NCI-H524 (cell line): Measurements from ENCODE around the gene RBM12.
A peak's percentile ranks its signal among the peaks of the same experiment; 100 is the strongest.
"Not testable (repeated sequence)": the region's sequence is repeated elsewhere in the genome, so short reads cannot be mapped to it uniquely, and the experiment has no call there.

Experiments used
- DNase-seq, 2 experiments: peaks; one replicate each; lab custom pipeline; 2025; lab: John Stamatoyannopoulos, UW

RBM12 gene

GRCh38 chr20:35699127-35699956 lies 34.6 kb upstream of the RBM12 start, which contains the start of the genes NFS1 and ROMO1:
NFS1 (minus strand) TSS chr20:35699352; CDS start chr20:35699288, 64 bp downstream.
ROMO1 (plus strand) TSS chr20:35699405; CDS start chr20:35699633, 228 bp downstream.
- DNase-seq, result peak; percentile 85 to 93

DNA sequence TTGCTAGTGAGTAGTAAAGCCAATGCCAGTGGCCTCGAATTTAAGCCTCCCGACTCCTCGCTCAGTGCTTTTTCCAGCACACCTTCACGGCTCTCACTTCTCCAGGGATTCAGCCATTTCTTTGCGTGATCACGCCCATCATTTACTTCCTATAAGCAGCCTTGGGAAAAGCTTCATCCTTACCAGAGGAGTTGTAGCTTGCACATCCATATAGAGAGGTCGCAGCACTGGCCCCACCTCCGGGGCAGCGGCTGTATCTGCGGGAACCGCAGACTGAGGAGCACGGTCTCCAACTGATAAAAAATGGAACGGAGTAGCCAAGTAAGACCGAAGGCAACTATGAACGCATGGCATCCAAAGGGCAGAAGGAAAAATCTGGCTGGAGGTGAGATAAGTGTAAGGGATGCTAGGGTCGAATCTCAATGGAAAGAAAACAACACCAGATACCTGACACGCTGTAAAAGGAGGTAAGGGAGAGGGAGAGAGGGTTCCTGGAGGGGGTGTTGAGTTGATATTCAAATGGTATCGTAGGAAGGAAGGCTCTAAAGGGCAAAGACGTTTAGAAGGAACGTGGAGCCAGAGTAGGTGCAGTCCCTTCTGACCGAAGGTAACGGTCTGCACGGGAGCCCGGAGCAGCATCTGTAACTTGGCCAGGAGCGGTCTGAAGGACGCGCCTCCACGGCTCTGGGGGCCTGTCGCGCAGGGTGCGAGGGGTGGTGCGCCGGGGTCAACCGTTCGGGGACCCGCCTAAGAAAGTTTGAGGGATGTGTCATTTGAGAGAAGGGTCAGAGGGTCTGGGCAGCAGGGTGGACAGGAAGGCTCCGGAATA lies 33.8 kb upstream of the RBM12 start:
- DNase-seq, result peak in 1 of 2 experiments; percentile 55

- no peak for DNase-seq
Observed at GRCh38 chr20:35697696-35698297, 33.1 kb upstream of the RBM12 start.

DNA sequence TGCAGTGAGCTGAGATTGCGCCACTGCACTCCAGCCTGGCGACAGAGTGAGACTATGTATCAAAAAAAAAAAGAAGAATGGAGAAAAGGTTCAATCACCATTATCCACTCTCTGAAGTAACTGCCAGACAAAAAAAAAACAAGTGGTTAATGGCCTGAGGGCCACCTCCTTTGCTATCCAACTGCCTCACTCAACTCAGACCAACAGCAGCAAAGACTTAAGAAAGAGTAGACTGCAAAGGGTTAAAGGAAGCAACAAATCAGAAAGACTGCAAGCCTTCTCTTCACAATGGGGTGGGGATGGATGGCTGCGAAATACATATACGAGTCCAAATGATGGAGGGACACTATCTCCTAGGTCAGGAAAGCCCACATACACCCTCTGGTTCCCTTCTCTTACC lies 31.3 kb upstream of the RBM12 start:
- no peak for DNase-seq

- DNase-seq, result no peak
Observed at GRCh38 chr20:35695245-35695749, 30.6 kb upstream of the RBM12 start.

DNA sequence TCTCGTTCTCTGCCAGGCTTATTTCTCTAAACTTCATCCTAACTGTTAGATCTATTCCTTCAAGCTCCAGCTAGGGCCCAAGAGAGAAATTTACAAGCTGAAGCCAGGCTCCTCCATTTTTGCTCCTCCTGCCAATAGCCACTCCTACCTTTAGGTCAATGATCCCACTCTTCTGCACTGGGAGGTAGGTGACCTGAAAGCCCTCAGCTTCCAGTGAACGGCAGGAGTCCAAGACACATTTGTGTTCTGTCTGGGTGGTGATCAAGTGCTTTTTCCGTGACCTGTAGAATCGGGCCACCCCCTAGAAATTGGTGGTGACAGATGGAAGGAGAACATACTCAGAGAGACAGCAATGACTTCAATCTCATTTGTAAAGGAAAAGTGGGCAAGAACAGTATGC lies 25.6 kb upstream of the RBM12 start:
- no peak for DNase-seq

DNA sequence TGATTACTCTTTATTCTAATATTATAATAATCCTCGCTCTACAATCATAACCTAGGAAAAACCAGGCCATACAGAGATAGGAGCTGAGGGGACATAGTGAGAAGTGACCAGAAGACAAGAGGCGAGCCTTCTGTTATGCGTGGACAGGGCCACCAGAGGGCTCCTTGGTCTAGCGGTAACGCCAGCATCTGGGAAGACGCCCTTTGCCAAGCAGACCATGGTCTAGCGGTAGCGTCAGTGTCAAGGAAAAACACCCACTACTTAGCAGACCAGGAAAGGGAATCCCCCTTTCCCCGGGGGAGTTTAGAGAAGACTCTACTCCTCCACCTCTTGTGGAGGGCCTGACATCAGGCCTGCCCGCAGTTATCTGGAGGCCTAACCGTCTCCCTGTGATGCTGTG lies 22.2 kb upstream of the RBM12 start:
- DNase-seq, result not testable (repeated sequence)

GRCh38 chr20:35685368-35685767 lies 20.7 kb upstream of the RBM12 start:
- DNase-seq, result not testable (repeated sequence)

GRCh38 chr20:35681960-35682359 lies 17.3 kb upstream of the RBM12 start:
- DNase-seq, result no peak

DNA sequence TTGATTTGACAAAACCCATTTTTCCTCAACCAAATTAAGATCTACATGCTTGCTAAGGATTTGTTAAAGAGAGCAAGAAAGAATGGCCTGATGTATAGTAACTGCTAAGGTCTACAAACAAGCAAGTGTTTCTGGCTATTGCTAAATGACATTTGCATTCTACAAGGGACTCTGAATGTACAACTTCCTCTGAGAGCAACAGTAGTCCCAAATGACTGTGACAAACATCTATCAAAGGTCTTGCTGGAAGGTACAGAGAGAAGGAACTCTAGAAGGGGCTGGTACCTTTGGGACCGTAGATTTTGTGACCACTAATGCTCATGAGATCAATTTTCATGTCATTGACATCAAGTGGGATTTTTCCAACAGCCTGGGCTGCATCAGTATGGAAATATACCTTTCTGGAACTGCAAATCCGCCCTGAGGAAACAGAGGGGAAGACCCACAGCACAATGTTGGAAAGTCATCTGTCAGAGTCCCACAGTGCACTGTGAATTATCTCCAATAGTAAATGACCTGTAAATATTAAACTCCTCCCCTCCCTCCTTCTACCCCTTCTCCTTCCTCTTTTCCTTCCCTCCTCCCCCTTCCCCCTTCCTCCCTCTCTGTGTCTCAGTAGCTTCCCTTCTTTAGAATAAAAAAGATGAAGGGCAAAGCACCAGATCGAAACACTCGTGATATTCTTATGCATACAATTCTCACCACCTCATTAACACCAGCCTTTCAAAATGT lies 15.9 kb upstream of the RBM12 start:
- DNase-seq, result no peak

- DNase-seq, result no peak
Observed at GRCh38 chr20:35674921-35675320, 10.2 kb upstream of the RBM12 start.

DNA sequence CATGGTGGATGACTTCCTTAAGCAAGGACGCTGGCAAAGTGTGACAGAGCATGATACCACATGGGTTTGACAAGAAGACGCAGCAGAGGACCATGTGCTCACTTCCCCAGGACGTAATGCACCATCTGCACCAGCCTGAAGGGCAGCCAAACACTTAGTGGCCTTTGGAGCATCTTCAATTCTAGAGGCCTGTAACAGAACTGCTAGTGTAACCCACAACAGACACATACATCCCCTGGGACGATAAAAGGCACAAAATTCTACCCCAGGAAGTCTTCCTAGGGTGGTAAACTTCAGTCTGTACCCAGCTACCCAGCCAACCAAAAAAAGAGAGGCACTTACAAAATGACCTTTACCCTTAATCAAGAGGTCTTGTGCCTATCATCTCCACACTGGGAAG lies 9.2 kb upstream of the RBM12 start:
- no peak for DNase-seq

- no peak for DNase-seq
Observed at GRCh38 chr20:35669681-35670080, 5.0 kb upstream of the RBM12 start.

DNA sequence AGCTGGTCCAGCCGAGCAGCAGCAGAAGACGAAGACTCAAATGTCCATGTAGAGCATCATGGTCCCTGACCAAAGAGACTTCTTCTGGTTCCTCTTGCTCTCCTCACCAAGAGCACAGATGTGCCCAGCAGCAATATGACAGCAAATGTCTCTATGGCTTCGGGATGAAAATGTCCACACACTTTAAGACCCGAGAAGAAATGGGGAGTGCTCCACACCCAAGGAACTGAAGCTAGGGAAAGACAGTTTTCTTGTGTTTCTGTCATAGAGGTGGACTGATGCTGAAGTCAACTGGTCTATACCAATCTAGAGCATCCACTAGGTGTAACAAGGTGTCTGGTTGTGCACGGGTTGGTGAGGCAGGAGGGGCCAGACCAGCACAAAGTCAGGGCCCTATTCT lies 4.5 kb upstream of the RBM12 start:
- no peak for DNase-seq

DNA sequence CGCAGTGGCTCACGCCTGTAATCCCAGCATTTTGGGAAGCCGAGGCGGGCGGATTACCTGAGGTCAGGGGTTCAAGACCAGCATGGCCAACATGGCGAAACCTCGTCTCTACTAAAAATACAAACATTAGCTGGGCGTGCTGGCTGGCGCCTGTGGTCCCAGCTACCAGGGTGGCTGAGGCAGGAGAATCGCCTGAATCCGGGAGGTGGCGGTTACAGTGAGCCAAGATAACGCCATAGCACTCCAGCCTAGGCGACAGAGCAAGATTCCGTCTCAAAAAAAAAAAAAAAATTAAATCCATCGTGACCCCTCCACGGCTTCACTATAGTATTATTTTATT lies 1.2 kb upstream of the RBM12 start:
- no peak for DNase-seq

GRCh38 chr20:35663516-35664465 lies 909 bp downstream of the RBM12 start:
- DNase-seq, result peak; percentile 37 to 44

- no peak for DNase-seq
Observed at GRCh38 chr20:35662551-35662950, 2.1 kb downstream of the RBM12 start.

DNA sequence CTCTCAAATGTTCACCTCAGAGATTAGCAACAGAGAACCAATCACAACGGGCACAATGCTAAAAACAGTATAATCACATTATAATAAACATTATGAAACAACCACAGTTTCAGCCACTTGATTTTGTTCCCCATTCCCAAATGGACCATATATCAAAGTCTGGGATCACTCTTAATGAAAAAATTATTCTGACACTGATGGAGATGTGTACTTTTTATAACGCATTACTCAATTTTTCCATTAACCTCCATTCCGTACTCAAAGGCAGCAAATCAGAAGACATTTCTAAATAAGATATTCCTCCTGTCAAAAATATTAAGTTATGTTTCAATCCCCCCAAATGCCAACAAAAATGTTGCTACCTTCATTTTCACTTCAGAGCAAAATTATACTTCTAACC lies 2.8 kb downstream of the RBM12 start:
- DNase-seq, result no peak

GRCh38 chr20:35661053-35661452 lies 3.6 kb downstream of the RBM12 start:
- DNase-seq, result no peak

GRCh38 chr20:35660122-35660937 lies 4.4 kb downstream of the RBM12 start:
- DNase-seq, result no peak
